Heart left ventricle (tissue), 16 donors: ENCODE data around the gene SDF2L1. TPM values are rescaled to one million over a fixed set of nuclear protein-coding genes. Genes with fewer than 3 reads are reported as not detected.

Source experiments
- ATAC-seq, 4 donors: fragments of 200-7000 bp; cut with Tn5 transposase; one replicate each; pipeline ENCODE4 v1.9.1; 2020 to 2022; ENCODE audit warnings: moderate library complexity in 4 of 4, mild to moderate bottlenecking in 3 of 4, moderate number of reproducible peaks in 1 of 4
- DNase-seq, 5 donors: peaks; one replicate each; pipeline ENCODE4 v3.0.0-alpha.2; 2020
- H3K27ac ChIP-seq, 12 donors: fragments of 200-600 bp; sonication (generic) in 4 of 12; one replicate each; pipeline versions ENCODE4 v1.5.0 to v1.8.0; 2016 to 2022; ENCODE audit warnings: mild to moderate bottlenecking in 2 of 12
- H3K27me3 ChIP-seq, 9 donors: fragments of 200-600 bp; sonication (generic) in 2 of 9; one replicate each; pipeline versions ENCODE4 v1.5.1 to v1.8.0; 2016 to 2022; ENCODE audit warnings: mild to moderate bottlenecking in 3 of 9
- H3K36me3 ChIP-seq, 9 donors: fragments of 200-600 bp; sonication (generic) in 2 of 9; one replicate each; pipeline versions ENCODE4 v1.5.0 to v1.8.0; 2018 to 2022; ENCODE audit warnings: mild to moderate bottlenecking in 2 of 9
- H3K4me1 ChIP-seq, 12 donors: fragments of 200-600 bp; sonication (generic) in 4 of 12; one replicate each; pipeline versions ENCODE4 v1.5.0 to v1.8.0; 2016 to 2022; ENCODE audit warnings: mild to moderate bottlenecking in 3 of 12
- H3K4me3 ChIP-seq, 12 donors: fragments of 200-600 bp; sonication (generic) in 4 of 12; one replicate each; pipeline versions ENCODE4 v1.5.0 to v1.8.0; 2017 to 2022; ENCODE audit warnings: mild to moderate bottlenecking in 9 of 12, moderate library complexity in 4 of 12
- H3K9me3 ChIP-seq, 12 donors: fragments of 200-600 bp; sonication (generic) in 4 of 12; one replicate each; pipeline versions ENCODE4 v1.5.0 to v1.8.0; 2016 to 2022; ENCODE audit warnings: mild to moderate bottlenecking in 1 of 12
- CTCF ChIP-seq, 12 donors: fragments of 200-600 bp; sonication (generic) in 4 of 12; IDR thresholded peaks; one replicate each; pipeline versions ENCODE4 v1.5.0 to v1.8.0; 2018 to 2022; ENCODE audit warnings: antibody characterized with exemption in 12 of 12, mild to moderate bottlenecking in 5 of 12
- POLR2A ChIP-seq, 2 donors: fragments of 450-650 bp; IDR thresholded peaks; one replicate each; pipeline ENCODE4 v1.6.1; 2017; ENCODE audit warnings: antibody characterized with exemption in 2 of 2, mild to moderate bottlenecking in 2 of 2, moderate library complexity in 2 of 2
- WGBS, 4 donors: extraction: QIAGEN DNeasy Blood & Tissue Kit in 2 of 4; methylation state at CpG; one replicate each; pipeline versions ENCODE4 v1.1.5 to v1.1.7; 2013 to 2018; 5-methylcytosine and 5-hydroxymethylcytosine counted together
- intact Hi-C, 10 donors: fragments of 100-400 bp; cut with DNase I; formaldehyde crosslinking; loops; one replicate each; pipeline versions ENCODE4 v1.11.1 to v1.14.2; 2022
- polyA plus RNA-seq, 2 donors: library from polyadenylated mRNA; stranded (reverse); fragments of 200-250 nt; gene quantifications; one replicate each; pipeline ENCODE4 v1.2.3, GENCODE V29; 2013
- total RNA-seq, 9 donors: library from RNA; depleted of rRNA in 2 of 9; stranded (reverse); fragments of >200 nt in 2 of 9; fragmentation: NEBNext Ultra II Directional in 3 of 9; extraction: Animal tissue kit (Norgen Biotek cat#: 25700) in 3 of 9; gene quantifications; one replicate each; pipeline versions ENCODE4 v1.1.0 to v1.2.4, GENCODE V29; 2016 to 2023
- donor health status: ischemic (EF 13 %, LVEDD 7.1; RV severe dilation, severe dysfunction).
- donor health status: healthy with polysubstance abuse.
- donor health status: DM: no; HTN: yes; CAD: no.
- donor health status: DM: no; HTN: no; CAD: no.
- donor health status: ischemic (EF 25% LVEDD 6.9; RV normal size, moderate dysfunction).
- donor health status: ischemic (EF 25% LVEDD 5.7; RV mildly dilated, moderate dysfunction).
- donor health status: healthy.
- donor health status: DM: yes; HTN: yes; CAD: no.
- donor health status: ischemic (EF 35%, LVEDD 5.7; RV mildly dilated, moderate dysfunction).
- donor health status: nonischemic (EF 11% LVEDD 7.7; RV severe dilation, severe dysfunction).
- donor health status: DM: yes; HTN: yes; CAD: no.
- donor health status: PGD.
- donor health status: ischemic (EF 29% LVEDD 5.4; RV normal size, mild dysfunction).
- donor health status: nonischemic (EF 23%, LVEDD 6.1; RV moderate dilation, normal function).

Gene SDF2L1
- total and polyA plus RNA-seq, 11 donors, result 14.1 to 226 (median 24.5) TPM

GRCh38 chr22:21650823-21651520, 8.9 kb downstream of the SDF2L1 start:
- H3K36me3 ChIP-seq, result peaks cover 0 to 22% (median 0%) of the 10 kb centered on the region in 9 donors
- peak; percentile 17 to 35 (median 33) for ATAC-seq
- peaks cover 0 to 30% (median 18%) of the 10 kb centered on the region in 12 donors for H3K4me1 ChIP-seq
- no peaks in the 10 kb centered on the region for H3K9me3 ChIP-seq
- H3K27ac ChIP-seq, result no peak overlapping the region
- peak overlapping the region in 10 of 12 donors; percentile 46 to 83 (median 62) for H3K4me3 ChIP-seq
- H3K27me3 ChIP-seq, result no peaks in the 10 kb centered on the region
- intact Hi-C loops, result loop anchor here in 1 of 10 donors (5.0 kb wide), 1 partner anchor 49 kb away; no protein-coding TSS in a partner anchor
- 10 to 19% (median 15%) methylated on average over 6 of the region's 6 CpGs for WGBS, 4 donors
- no peak for DNase-seq
- TF ChIP-seq CTCF (IDR thresholded peaks at IDR 0.05) (no peak), POLR2A (IDR thresholded peaks at IDR 0.05) (no peak)

GRCh38 chr22:21651521-21652009, 9.5 kb downstream of the SDF2L1 start:
- peaks cover 0 to 26% (median 18%) of the 10 kb centered on the region in 12 donors for H3K4me1 ChIP-seq
- WGBS, 4 donors, result 0 to 1% (median 1%) methylated on average over 14 to 29 of the region's 29 CpGs
- H3K27me3 ChIP-seq, result no peaks in the 10 kb centered on the region
- peak overlapping the region in 2 of 12 donors; percentile 0 to 42 for H3K27ac ChIP-seq
- no peaks in the 10 kb centered on the region for H3K9me3 ChIP-seq
- TF ChIP-seq POLR2A (IDR thresholded peaks at IDR 0.05), result no peak
- TF ChIP-seq CTCF (IDR thresholded peaks at IDR 0.05), result no peak
- DNase-seq (no peak), ATAC-seq (peak; percentile 1 to 19 (median 15))
- peak overlapping the region; percentile 37 to 83 (median 60) for H3K4me3 ChIP-seq
- H3K36me3 ChIP-seq, result peaks cover 0 to 17% (median 0%) of the 10 kb centered on the region in 9 donors
- intact Hi-C loops, result loop anchor here in 1 of 10 donors (5.0 kb wide), 1 partner anchor 49 kb away; no protein-coding TSS in a partner anchor

GRCh38 chr22:21652010-21652546, 10.0 kb downstream of the SDF2L1 start:
- peaks cover 0 to 16% (median 0%) of the 10 kb centered on the region in 9 donors for H3K36me3 ChIP-seq
- no peaks in the 10 kb centered on the region for H3K9me3 ChIP-seq
- DNase-seq, result peak; percentile 87 to 94 (median 89)
- 0% methylated on average over 19 to 44 of the region's 44 CpGs for WGBS, 4 donors
- H3K27me3 ChIP-seq, result peaks cover 0 to 5% (median 0%) of the 10 kb centered on the region in 9 donors
- H3K27ac ChIP-seq, result peak overlapping the region in 3 of 12 donors; percentile 0 to 42 (median 3)
- peak overlapping the region; percentile 37 to 83 (median 60) for H3K4me3 ChIP-seq
- ATAC-seq, result peak; percentile 82 to 94 (median 92)
- TF ChIP-seq POLR2A (IDR thresholded peaks at IDR 0.05), result no peak
- no peak for TF ChIP-seq CTCF (IDR thresholded peaks at IDR 0.05)
- intact Hi-C loops, result loop anchor here in 1 of 10 donors (5.0 kb wide), 1 partner anchor 50 kb away; no protein-coding TSS in a partner anchor
- peaks cover 0 to 23% (median 18%) of the 10 kb centered on the region in 12 donors for H3K4me1 ChIP-seq
